GM12873 (cell line): ENCODE results near the gene ZFP62.

Experiments used
- TF ChIP-seq, protein P1 (sequence below): IDR thresholded peaks from 2 replicates; pipeline ENCODE4 v1.5.1; 2012; ENCODE audit warnings: low read depth, mild to moderate bottlenecking, moderate library complexity, low read length, control low read depth; ENCODE audit not compliant: insufficient read depth; ENCODE audit errors: missing control alignments

The ZFP62 gene

DNA sequence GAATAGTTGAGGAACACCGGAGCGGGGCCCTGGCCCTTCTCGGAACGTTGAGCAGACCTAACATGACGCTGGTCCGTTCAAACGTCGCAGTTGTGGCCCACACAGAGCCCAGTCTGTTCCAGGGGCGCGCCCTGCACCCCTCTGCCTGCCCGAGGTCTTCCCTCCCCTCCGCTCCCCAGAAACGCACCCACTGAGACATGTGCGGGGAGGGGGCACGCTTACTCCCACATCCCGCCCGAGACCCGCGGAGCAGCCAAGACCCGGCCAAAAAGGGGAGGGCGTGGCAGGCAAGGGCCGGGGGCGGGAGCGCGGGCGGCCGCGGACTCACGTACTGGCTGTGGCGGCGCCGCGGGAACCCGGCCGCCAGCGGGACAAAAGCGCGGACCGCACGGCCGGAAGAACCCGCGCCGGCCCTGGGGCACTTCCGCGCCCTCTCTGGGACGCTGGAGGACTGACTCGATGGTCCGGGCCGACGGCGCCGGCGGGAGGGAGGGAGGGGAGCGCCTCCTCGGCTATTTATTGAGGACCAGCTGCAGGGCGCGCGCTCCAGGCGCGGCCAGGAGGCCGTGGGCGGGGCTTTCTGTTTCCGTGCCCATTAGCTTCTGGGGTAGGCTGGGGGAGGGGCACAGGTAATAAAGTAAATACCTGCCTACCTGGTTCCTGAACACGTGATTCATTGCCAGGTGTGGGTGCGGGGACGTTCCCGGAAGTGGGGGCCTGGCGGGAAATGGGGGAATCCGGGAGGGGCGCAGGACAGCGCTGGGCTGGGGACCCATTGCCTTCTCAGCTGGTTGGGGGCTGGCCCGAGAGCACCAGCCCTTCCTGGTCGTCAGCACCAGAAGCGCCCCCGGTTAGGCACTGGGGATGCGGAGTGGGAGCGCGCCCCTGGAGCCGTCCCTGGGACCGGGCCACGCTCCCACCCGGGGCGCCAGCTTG, at the start of gene ZFP62:
ZFP62 (minus strand) TSS at position 390 of the 936 bp plus-strand sequence; CDS start at position 333, 57 bp downstream.
- TF ChIP-seq, protein P1, sequence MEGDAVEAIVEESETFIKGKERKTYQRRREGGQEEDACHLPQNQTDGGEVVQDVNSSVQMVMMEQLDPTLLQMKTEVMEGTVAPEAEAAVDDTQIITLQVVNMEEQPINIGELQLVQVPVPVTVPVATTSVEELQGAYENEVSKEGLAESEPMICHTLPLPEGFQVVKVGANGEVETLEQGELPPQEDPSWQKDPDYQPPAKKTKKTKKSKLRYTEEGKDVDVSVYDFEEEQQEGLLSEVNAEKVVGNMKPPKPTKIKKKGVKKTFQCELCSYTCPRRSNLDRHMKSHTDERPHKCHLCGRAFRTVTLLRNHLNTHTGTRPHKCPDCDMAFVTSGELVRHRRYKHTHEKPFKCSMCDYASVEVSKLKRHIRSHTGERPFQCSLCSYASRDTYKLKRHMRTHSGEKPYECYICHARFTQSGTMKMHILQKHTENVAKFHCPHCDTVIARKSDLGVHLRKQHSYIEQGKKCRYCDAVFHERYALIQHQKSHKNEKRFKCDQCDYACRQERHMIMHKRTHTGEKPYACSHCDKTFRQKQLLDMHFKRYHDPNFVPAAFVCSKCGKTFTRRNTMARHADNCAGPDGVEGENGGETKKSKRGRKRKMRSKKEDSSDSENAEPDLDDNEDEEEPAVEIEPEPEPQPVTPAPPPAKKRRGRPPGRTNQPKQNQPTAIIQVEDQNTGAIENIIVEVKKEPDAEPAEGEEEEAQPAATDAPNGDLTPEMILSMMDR, result no peak

DNA sequence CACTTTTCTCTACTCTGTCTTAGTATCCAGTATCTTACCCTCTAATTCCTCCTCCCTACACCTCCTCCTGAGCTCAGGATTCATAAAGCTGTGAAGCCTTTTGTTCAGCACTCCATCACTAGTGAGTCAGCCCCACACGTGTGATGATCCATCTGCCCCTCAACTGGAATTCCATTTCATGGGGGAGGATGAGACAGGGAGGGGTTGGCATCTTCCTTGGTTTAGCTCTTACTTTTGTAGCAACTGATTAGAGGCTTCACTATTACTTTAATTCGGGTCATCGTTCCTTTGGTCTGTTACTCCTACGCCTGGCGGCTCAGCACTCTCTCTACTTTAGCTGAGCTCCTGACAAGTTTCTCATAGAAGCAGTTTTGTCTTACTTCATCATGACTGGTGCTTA, 49.7 kb upstream of the ZFP62 start:
- TF ChIP-seq, protein P1, result no peak

DNA sequence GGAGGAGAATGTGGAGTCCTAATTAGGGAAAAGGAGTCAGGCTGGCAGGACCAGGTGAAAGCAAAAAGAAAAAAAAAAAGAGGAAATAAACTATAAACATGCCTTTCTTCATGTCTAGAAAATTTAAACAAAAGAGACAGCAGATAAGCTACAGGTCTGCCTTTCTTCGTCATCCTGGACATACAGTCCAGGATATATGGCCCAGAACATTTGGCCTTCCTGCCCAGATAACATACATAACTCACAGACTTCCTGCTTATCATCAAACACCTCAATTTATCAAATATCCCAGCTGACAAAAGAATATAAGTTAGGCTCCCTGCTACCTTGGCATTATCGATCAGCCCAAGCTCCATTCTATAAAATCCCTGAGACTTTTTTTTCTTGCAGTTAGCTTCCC, 49.1 kb upstream of the ZFP62 start:
- TF ChIP-seq, protein P1, result no peak

DNA sequence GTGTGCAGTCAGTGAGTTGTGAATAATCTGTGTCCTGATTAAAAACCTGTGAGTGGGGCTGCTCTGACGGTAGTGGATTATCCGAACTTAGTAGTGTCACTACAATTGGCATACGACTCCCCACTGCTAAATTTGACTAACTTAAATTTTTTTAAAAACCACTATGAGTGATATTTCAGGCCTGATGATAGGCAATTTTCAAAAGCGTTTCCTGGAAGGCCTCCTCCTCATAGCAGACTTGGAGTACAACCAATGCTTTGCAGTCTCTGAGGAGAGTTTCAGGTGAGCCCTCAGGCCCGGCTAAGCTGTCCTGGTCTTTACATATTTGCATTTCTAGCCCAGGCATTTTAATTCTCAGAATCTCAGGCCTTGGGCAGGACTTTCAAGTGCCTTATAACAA, 48.7 kb upstream of the ZFP62 start:
- TF ChIP-seq, protein P1, result no peak

DNA sequence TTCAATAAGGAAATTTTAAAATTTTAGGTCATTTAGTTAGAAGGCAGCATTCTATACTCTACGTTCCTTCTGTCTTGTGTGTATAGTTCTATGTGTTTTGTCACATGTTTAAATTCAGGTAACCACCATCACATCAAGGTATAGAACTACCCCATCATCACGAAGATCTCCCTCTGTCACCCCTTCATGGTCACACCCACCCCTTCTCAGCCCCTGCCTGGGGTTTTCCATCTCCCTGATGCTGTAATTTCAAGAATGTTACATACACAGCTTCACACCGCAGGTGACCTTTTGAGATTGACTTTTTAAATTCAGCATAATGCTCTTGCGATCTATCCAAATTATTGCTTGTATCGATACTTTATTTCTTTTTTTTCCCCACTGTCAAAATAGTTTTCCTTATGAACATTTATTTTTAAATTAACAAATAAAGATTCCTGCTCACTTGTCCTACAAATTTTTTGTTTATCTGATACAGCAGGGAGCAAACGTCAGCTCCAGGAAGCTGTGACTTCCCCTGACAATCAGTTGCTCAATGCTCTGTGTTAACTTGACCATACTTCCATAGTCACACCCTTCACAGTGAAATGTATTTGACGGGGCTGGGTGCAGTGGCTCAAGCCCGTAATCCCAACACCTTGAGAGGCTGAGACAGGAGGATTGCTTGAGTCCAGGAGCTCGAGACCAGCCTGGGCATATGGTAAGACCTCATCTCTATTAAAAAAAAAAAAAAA, 48.1 kb upstream of the ZFP62 start:
- TF ChIP-seq, protein P1, result no peak

DNA sequence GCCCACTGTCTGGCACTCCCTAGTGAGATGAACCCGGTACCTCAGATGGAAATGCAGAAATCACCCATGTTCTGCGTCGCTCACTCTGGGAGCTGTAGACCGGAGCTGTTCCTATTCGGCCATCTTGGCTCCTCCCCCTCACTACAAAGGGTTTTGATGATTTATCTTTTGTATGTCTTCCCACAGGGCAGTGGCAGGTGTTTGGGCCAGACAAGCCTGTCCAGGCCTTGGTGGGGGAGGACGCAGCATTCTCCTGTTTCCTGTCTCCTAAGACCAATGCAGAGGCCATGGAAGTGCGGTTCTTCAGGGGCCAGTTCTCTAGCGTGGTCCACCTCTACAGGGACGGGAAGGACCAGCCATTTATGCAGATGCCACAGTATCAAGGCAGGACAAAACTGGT, 47.3 kb upstream of the ZFP62 start:
- TF ChIP-seq, protein P1, result no peak
